SK-N-SH treated with all-trans-retinoic acid at 6 μM for 48 hours (cell line): ENCODE measurements around the gene HMGCS2.

Source experiments
- ATAC-seq: fragments of 200-7000 bp; cut with Tn5 transposase; 3 replicates; pipeline ENCODE4 v1.9.1; 2020; ENCODE audit warnings: mild to moderate bottlenecking, moderate library complexity
- ARNTL ChIP-seq: fragments of 450-650 bp; formaldehyde crosslinking; IDR thresholded peaks from 2 replicates; pipeline ENCODE4 v1.5.0; 2020; ENCODE audit warnings: low read depth, mild to moderate bottlenecking, moderate library complexity, borderline replicate concordance
- BACH2 ChIP-seq: fragments of 250-450 bp; sonication (Bioruptor Pico); IDR thresholded peaks from 2 replicates; pipeline ENCODE4 v1.9.0; 2021; ENCODE audit warnings: mild to moderate bottlenecking, borderline replicate concordance
- CSDC2 ChIP-seq: fragments of 250-450 bp; sonication (Bioruptor Pico); IDR thresholded peaks from 2 replicates; pipeline ENCODE4 v1.5.0; 2020; ENCODE audit warnings: mild to moderate bottlenecking, moderate library complexity
- CSRNP3 ChIP-seq: fragments of 250-450 bp; sonication (Bioruptor Pico); IDR thresholded peaks from 2 replicates; pipeline ENCODE4 v1.5.1; 2021; ENCODE audit warnings: mild to moderate bottlenecking, moderate library complexity
- ESRRG ChIP-seq: fragments of 250-450 bp; sonication (Bioruptor Pico); IDR thresholded peaks from 2 replicates; pipeline ENCODE4 v1.6.1; 2021; ENCODE audit warnings: mild to moderate bottlenecking
- GLIS3 ChIP-seq: fragments of 250-450 bp; sonication (Bioruptor Pico); IDR thresholded peaks from 2 replicates; pipeline ENCODE4 v1.5.0; 2020; ENCODE audit warnings: mild to moderate bottlenecking, moderate library complexity
- ISL1 ChIP-seq: fragments of 250-450 bp; sonication (Bioruptor Pico); IDR thresholded peaks from 2 replicates; pipeline ENCODE4 v2.1.2; 2022; ENCODE audit warnings: mild to moderate bottlenecking, moderate library complexity
- PPARA ChIP-seq: fragments of 250-450 bp; sonication (Bioruptor Pico); IDR thresholded peaks from 2 replicates; pipeline ENCODE4 v1.5.0; 2020; ENCODE audit warnings: mild to moderate bottlenecking, borderline replicate concordance
- RARB ChIP-seq: fragments of 250-450 bp; sonication (Bioruptor Pico); IDR thresholded peaks from 2 replicates; pipeline ENCODE4 v1.8.0; 2021; ENCODE audit warnings: mild to moderate bottlenecking, moderate library complexity
- SNAI2 ChIP-seq: fragments of 250-450 bp; sonication (Bioruptor Pico); IDR thresholded peaks from 2 replicates; pipeline ENCODE4 v1.5.0; 2020; ENCODE audit warnings: mild to moderate bottlenecking, moderate library complexity
- ZNF565 ChIP-seq: fragments of 450-650 bp; formaldehyde crosslinking; conservative IDR thresholded peaks from 2 replicates; pipeline ENCODE4 v1.5.0; 2020; ENCODE audit warnings: low read depth, mild to moderate bottlenecking, moderate library complexity
- ZNF8 ChIP-seq: fragments of 450-650 bp; formaldehyde crosslinking; IDR thresholded peaks from 2 replicates; pipeline ENCODE4 v1.5.0; 2020; ENCODE audit warnings: mild to moderate bottlenecking, moderate library complexity
- TF ChIP-seq, protein P1 (sequence below): fragments of 250-450 bp; sonication (Bioruptor Pico); IDR thresholded peaks from 2 replicates; pipeline ENCODE4 v1.8.0; 2020; ENCODE audit warnings: mild to moderate bottlenecking, moderate library complexity, borderline replicate concordance
- TF ChIP-seq, protein P2 (sequence below): fragments of 250-450 bp; sonication (Bioruptor Pico); IDR thresholded peaks from 2 replicates; pipeline ENCODE4 v1.5.1; 2020; ENCODE audit warnings: low read depth, mild to moderate bottlenecking, moderate library complexity
- TF ChIP-seq, protein P3 (sequence below): fragments of 250-450 bp; sonication (Bioruptor Pico); IDR thresholded peaks from 2 replicates; pipeline ENCODE4 v1.8.0; 2021; ENCODE audit warnings: low read depth, mild to moderate bottlenecking, moderate library complexity, borderline replicate concordance

HMGCS2 gene

GRCh38 chr1:119778886-119779560 lies 10.3 kb upstream of the HMGCS2 start:
- no peak for ATAC-seq
- TF ChIP-seq BACH2 (CRISPR knock-in tag) (no peak), ARNTL (no peak), CSRNP3 (CRISPR knock-in tag) (no peak), ESRRG (no peak), ISL1 (CRISPR knock-in tag) (no peak), ZNF565 (CRISPR knock-in tag) (no peak)
- TF ChIP-seq, protein P1, sequence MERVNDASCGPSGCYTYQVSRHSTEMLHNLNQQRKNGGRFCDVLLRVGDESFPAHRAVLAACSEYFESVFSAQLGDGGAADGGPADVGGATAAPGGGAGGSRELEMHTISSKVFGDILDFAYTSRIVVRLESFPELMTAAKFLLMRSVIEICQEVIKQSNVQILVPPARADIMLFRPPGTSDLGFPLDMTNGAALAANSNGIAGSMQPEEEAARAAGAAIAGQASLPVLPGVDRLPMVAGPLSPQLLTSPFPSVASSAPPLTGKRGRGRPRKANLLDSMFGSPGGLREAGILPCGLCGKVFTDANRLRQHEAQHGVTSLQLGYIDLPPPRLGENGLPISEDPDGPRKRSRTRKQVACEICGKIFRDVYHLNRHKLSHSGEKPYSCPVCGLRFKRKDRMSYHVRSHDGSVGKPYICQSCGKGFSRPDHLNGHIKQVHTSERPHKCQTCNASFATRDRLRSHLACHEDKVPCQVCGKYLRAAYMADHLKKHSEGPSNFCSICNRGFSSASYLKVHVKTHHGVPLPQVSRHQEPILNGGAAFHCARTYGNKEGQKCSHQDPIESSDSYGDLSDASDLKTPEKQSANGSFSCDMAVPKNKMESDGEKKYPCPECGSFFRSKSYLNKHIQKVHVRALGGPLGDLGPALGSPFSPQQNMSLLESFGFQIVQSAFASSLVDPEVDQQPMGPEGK (CRISPR knock-in tag): no peak

- TF ChIP-seq, protein P2, sequence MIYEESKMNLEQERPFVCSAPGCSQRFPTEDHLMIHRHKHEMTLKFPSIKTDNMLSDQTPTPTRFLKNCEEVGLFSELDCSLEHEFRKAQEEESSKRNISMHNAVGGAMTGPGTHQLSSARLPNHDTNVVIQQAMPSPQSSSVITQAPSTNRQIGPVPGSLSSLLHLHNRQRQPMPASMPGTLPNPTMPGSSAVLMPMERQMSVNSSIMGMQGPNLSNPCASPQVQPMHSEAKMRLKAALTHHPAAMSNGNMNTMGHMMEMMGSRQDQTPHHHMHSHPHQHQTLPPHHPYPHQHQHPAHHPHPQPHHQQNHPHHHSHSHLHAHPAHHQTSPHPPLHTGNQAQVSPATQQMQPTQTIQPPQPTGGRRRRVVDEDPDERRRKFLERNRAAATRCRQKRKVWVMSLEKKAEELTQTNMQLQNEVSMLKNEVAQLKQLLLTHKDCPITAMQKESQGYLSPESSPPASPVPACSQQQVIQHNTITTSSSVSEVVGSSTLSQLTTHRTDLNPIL: no peak
- no peak for TF ChIP-seq ARNTL
- TF ChIP-seq GLIS3 (CRISPR knock-in tag): no peak
- TF ChIP-seq ISL1 (CRISPR knock-in tag): no peak
- TF ChIP-seq ZNF565 (CRISPR knock-in tag): no peak
- ATAC-seq: no peak
Observed at GRCh38 chr1:119778359-119778758, 9.7 kb upstream of the HMGCS2 start.

- TF ChIP-seq CSDC2 (CRISPR knock-in tag) (no peak), ZNF8 (CRISPR knock-in tag) (no peak)
- ATAC-seq: no peak
Observed at GRCh38 chr1:119774746-119775490, 6.2 kb upstream of the HMGCS2 start.

DNA sequence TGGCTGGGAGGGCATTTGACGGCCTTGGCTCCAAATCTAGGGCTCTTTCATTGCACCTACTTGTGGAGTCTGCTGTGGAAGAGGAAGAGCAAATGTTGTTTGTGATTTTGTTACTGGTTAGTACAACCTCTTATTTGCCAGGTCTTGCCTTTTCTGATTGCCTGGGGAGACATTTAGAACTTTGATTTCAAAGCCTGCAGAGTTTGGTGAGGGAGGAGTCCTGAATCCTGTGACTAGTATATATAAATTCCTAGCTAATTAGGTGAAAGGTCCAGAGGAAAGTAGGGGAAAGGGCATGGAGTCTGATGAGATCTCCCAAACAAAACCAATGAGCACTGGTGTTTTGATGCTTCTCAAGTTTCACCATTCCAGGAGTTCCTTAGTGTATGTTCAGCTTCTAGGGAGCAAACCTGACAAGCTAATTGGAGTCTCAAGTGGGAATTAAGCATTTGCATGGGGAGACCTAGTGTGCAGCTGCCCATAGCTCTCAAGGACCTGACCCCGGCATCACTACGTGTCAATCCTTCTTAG lies 5.1 kb upstream of the HMGCS2 start:
- ATAC-seq: no peak
- TF ChIP-seq SNAI2 (no peak), RARB (no peak), BACH2 (CRISPR knock-in tag) (no peak), PPARA (CRISPR knock-in tag) (no peak), CSDC2 (CRISPR knock-in tag) (no peak), GLIS3 (CRISPR knock-in tag) (no peak)
- TF ChIP-seq, protein P1 (CRISPR knock-in tag): no peak
- TF ChIP-seq, protein P2: no peak
- TF ChIP-seq, protein P3, sequence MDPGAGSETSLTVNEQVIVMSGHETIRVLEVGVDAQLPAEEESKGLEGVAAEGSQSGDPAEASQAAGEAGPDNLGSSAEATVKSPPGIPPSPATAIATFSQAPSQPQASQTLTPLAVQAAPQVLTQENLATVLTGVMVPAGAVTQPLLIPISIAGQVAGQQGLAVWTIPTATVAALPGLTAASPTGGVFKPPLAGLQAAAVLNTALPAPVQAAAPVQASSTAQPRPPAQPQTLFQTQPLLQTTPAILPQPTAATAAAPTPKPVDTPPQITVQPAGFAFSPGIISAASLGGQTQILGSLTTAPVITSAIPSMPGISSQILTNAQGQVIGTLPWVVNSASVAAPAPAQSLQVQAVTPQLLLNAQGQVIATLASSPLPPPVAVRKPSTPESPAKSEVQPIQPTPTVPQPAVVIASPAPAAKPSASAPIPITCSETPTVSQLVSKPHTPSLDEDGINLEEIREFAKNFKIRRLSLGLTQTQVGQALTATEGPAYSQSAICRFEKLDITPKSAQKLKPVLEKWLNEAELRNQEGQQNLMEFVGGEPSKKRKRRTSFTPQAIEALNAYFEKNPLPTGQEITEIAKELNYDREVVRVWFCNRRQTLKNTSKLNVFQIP (CRISPR knock-in tag): no peak
